GM21825 (cell line): ENCODE measurements around the gene LBH.
"Not testable (repeated sequence)": the region's sequence is repeated elsewhere in the genome, so short reads cannot be mapped to it uniquely, and the experiment has no call there.

ENCODE experiments used
- ATAC-seq: cut with Tn5 transposase; IDR thresholded peaks from one replicate; pipeline ENCODE4 v1.9.1; 2021; ENCODE audit warnings: mild to moderate bottlenecking, moderate library complexity; ENCODE audit not compliant: unreplicated experiment

LBH gene

GRCh38 chr2:30255466-30256408 lies 24.4 kb downstream of the LBH start:
- ATAC-seq = no peak

- ATAC-seq = no peak
Measured at GRCh38 chr2:30257266-30258214, 26.2 kb downstream of the LBH start.

DNA sequence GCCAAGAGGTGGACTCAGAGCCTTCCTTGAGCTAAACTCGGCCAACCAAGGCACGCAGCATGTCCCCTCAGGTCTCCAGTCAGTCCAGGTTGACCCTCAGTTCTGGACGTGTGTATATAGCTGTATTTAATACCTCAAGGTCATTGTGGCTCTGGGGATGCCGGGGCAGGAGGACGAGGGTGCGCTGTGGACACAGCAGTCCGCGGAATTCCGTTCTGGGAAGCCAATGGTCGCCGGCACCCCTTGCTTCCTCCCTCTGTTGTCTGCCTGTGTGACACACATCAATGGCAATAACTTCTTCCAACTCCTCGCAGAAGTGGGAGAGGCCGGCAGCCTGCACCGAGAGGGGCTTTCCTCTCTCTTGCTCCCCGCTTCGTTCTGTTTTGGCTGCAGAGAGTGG lies 27.7 kb downstream of the LBH start:
- ATAC-seq = no peak

DNA sequence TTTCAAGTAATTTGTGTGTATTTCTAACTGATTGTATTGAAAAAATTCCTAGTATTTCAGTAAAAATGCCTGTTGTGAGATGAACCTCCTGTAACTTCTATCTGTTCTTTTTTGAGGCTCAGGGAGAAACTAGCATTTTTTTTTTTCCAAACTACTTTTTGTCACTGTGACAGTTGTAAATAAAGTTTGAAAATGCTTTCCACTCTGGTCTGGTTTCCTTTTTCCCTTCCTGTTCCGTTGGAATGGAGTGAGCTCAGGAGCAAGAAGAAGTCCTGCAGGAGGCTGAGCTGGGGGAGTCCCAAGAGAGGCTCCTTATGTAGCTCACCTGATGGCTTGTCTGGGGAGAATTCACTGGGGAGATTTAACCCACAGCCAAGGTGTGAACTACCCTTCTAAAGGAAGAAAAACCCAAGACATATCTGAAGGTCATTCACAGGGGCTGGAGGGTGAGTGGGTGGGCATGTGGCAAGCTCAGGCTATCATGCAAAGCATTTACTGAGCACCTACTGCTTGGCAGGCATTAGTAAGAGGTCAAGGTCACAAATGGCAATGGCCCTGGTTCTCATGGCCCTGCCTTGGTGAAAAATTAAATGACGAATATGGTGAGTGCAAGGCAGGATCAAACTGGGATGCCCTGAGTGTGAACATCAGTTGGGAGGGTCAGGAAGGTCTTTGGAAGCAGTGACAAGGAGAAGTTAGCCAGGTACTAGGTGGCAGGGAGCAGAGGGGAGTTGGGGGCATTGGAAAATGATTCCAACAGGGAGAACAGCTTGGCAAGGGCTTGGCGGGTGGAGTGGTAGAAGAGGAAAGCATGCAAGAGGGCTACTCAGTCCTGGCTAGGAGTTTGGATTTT lies 28.7 kb downstream of the LBH start:
- no peak for ATAC-seq

GRCh38 chr2:30260941-30261340 lies 29.6 kb downstream of the LBH start:
- no peak for ATAC-seq

- ATAC-seq = no peak
Measured at GRCh38 chr2:30261695-30262211, 30.4 kb downstream of the LBH start.

DNA sequence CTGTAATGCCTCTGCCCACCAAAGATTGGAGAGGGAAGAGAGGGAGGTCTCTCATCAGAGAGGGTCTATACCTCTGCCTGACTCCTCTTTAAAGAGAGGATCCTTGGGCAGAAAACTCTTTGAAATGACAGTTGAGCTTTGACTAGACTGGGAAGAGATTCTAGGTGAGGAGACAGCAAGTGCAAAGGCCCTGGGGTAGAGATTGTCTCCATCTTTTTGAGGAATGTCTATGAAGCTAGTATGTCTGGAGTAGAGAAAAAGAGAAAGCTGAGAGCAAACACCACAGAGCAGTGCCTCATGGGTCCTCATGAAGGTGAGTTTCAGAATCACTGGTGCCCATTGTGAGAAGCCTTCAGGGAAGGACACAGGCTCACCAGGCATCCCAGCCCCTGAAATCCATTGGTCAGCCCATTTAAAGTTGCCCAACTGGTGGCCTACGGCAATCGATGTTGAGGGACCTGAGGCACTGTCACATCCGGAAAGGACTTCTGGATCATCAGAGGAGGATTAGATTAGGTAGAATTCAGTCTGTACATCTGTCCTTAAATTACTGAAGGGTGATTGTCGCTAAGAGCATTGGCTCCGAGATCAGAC lies 31.5 kb downstream of the LBH start:
- no peak for ATAC-seq

DNA sequence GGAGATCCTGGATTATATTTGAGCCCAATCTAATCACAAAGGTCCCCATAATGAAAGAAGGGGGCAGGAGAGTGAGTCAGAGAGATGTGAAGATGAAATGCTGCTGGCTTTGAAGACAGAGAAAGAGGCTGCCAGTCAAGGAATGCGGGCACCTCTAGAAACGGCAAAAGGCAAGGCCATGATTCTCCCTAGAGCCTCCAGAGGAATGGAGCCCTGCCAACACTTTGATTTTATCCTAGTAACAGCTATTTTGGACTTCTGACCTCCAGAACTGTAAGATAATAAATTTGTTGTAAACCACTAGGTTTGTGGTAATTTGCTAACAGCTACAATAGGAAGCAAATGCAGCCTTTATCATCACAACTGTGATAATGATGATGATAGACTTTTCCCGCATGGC lies 32.9 kb downstream of the LBH start:
- no peak for ATAC-seq

DNA sequence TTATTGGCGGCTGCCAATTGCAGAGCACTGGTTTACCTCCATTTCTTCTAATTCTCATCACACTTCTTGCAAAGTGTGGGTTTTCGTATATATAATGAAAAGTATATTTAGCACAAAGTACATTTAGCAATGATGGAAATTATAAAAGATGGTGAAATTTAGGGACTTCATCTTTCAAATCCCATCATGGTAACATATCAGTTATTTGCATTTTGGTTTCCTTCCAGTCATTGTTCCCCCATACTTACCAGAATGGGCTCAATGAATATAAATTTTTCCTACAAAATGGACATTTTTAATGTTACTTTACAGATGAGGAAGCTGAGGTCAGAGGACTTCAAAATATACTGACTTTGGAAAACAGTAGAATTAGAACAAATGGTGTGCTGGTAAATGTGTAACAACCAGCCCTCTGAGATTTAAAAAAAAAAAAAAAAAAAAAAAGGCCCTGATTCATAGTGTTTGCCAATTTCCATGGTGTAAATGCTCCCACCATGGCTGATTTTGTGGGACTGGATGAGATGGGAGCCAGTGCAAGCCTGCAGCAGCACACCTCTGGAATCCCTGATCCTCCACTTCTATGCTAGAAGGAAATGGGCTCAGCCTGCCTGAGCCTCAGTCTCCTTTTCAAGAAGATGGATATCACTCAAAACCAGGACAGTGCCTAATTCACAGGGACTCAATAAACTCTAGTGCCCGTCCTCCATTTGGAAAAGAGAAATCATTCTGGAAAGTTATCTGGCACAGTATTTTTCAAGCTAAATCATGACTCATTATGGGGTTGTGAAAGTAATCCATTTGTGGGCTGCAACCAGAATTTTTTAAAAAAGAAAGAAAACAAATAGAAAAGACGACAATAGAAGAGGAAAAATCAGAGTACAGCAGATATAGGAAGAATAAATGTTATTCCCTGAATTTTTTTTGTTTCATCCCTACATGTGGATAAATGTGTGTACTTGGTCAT lies 34.0 kb downstream of the LBH start:
- no peak for ATAC-seq

GRCh38 chr2:30266051-30266621 lies 34.8 kb downstream of the LBH start:
- ATAC-seq = peak; percentile 52

GRCh38 chr2:30266705-30267104 lies 35.4 kb downstream of the LBH start:
- no peak for ATAC-seq

DNA sequence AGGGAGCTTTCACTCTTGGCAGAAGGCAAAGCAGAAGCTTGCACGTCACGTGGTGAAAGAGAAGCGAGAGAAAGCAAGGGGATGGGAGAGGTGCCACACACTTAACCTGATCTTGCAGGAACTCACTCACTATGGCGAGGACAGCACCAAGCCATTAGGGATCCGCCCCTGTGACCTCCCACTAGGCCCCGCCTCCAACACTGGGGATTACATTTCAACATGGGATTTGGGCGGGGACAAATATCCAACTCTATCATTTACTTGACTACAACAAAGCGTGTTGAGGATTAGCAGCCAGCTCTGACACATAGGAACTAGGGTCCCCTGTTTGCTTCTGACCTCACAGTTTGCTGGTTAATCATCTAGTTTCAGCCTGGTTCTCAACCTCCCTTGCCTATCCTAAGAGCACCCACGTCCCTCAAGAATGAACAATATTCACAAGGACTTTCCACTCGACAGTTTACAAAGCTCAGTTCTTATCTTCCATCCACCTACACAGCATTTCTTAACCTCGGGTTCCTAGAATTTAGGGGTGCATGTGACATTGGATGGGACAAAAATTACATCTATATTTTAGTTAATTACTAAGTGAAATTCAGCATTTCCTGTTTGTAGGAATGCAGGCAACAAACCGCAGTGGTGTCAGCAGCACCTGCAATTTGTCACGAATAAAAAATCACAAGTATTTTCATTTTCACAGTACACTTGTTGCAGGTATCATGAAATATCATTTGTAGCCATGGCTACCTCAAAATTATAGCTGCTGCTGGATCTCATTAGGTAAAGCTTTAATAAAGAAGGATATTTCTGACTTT lies 36.0 kb downstream of the LBH start:
- ATAC-seq = no peak

GRCh38 chr2:30268296-30268871 lies 37.0 kb downstream of the LBH start:
- ATAC-seq = no peak

- not testable (repeated sequence) for ATAC-seq
Measured at GRCh38 chr2:30269114-30269770, 37.9 kb downstream of the LBH start.

DNA sequence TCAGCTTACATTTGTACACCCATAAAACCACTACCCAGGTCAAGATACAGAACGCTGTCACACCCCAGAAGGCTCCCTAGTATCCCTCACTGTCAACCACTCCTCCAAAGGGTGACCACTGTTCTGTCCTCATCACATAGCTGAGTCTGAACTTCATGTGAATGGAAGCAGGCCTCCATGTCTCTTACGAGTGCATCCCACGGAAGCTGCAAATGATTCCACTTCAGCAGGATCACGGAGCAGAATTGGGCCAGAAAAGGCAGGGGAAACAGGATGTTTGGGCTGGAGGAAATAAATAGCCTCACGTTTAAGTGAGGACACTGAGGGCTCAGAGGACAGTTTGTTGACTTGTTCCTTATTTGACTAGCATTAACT lies 38.4 kb downstream of the LBH start:
- no peak for ATAC-seq

DNA sequence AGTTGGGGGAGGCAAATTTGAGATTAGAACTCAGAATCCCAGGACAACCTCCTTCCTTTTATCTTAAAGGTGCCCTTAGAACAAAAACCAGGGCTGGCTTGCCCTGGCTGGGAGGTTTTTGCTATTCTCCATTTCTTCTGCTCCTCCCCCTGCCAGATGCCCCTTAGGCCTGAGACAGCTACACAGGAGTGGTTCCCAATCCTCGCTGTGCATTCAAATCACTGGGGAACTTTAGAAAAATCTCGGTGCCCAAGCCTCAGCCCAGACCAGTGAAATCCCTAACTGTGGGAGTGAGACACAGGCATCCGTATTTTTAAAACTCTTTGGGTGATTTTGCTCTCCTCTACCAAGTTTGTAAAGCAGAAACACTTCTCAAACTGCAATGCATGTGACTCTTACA lies 38.8 kb downstream of the LBH start:
- ATAC-seq = no peak

DNA sequence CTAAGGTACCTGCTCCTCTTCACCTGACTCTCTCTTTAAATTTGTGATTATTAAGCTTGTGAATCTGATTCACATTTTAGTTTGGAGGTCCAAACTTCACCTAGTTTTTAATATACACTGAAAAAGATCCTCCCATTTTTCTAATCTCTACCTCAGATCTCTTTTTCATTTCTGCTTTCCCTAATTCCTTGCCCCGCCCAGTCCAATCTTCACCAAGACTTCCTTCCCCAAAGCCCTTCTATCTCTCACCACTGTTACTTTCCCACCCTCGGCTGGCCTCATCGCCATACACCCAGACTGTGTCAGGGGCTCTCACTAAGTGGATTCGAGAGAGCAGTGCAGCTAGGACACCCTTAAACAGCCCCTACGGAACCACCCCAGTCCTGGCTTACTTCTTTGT lies 40.0 kb downstream of the LBH start:
- no peak for ATAC-seq
